ENCODE data around the gene CRADD.
"Not testable (repeated sequence)": the region's sequence is repeated elsewhere in the genome, so short reads cannot be mapped to it uniquely, and the experiment has no call there.

Gene CRADD

DNA sequence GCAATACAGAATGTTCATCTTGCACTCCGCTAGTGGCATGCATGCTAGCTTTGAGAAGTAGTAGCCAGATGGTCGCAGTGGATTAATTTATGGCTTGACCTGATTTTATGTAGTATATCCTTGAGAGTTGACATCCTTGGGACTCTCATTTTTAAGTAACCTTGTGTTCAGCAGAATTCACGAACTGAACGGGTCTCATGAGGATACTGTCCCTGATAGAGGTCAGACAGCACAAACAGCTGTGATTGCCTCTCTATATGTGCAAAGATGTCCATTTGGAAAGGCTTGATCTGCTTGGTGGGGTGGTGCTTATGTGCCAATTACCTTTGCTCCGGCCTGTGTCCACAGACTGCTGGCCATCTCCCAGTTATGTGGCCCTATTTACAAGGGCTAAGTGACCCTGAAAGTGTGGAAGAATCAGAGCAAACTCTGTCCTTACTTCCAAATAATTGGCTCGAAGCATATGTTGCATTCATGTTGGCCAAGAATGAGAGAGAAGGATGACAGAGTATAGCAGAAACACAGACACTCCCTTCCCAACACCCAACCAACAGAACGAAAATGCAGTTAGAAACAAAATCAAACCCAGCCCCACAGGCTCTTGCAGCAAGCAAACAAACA lies 167.1 kb downstream of the CRADD start:
- DNase-seq (ENCODE audit: low read depth): no peak

DNA sequence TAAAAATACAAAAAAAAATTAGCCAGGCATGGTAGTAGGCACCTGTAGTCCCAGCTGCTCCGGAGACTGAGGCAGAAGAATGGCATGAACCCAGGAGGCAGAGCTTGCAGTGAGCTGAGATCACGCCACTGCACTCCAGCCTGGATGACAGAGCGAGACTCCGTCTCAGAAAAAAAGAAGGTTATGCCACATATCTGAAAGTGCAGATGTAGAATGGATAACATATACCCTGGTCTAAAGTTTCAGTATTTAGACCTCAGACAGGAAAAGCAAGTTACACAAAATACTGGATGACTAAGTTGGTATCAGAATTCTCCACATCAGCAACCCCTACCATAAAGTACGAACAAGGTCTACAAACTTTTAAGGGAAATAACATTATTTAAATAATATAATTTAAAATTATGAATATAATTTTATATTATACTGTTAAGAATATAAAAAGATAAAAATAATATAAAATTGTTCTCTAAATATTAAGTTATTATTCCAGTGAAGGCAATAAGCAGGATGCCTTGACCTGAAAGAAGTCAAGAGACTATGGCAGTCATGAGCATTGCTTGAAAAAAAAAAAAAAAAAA lies 169.9 kb downstream of the CRADD start:
- no peak for DNase-seq (ENCODE audit: low read depth)

DNA sequence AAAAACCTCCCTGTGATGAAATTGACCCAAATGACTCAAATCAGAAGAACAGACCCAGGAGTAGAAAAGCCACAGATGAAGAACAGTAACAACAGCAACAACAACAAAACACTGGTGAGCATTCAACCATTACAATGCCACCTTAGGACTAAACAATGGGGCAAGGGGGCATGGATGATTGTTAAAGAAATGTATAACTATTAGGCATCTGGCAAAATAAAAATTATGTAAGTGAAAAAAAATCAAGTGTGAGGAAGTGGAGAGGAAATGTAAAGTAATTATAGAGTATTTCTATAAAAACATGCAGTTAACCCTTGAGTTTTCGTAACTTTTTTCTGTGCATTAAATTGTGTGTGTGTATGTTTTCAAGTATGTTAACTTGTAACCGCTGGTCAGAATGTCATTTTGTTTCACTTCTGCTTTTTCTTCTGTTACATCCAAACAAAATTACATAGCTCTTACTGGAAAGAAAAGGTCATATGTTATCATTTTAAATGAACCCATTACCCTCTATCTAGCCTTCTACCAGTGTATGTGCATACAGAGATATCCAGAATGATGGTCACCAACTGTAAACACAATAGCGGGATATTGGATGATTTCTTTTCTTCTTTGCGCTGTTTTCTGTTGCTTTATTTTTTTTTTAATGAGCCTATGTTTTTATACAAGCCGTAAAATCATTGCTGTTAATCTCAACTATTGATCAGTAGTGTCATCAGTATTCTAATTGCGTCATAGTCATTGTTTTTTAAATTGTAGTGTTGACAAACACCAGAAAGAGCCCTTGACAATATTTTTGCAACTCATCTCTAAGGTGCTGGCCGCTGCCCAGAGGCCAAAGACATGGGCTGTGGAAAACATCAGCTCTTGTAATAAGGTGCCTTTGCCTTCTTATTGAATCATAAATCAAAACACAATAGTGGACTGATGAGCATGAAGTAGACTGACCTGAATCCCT lies 170.6 kb downstream of the CRADD start:
- no peak for DNase-seq (ENCODE audit: low read depth)

DNA sequence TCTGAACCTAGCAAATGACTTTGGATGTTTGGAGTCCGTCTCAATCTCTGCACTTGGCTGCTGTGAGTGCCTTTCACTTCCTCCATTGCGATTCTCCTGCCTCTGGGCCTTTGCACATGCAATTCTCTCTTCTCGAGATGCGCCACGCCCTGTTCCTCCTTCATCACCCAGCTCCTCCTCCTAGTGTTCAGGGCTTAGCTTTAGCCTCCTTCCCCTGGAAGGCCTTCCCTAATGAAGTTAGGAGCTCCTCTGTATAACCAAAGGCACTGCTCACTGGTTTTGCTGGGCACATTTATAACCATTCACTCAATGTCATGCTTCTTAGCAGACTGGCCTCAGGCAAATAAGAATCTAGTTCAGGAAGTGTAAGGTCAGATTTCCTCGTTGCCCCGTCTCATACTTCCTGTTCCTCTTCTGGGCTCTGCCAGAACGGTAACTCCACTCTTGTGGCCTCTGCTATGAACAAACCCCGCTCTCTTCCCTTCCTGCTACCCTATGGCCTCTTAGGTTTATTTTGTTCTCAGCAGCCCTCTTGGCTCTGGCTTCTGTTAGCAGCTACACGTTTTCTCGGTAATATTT lies 171.4 kb downstream of the CRADD start:
- no peak for DNase-seq (ENCODE audit: low read depth)

DNA sequence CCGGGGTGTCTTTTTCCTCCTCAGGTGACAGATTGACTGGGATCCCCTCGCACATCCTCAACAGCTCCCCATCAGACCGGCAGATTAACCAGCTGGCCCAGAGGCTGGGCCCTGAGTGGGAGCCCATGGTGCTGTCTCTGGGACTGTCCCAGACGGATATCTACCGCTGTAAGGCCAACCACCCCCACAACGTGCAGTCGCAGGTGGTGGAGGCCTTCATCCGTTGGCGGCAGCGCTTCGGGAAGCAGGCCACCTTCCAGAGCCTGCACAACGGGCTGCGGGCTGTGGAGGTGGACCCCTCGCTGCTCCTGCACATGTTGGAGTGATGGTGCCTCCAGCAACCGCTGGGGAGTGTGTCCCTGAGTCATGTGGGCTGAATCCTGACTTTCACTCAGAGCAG lies 172.8 kb downstream of the CRADD start:
- no peak for DNase-seq (ENCODE audit: low read depth)

DNA sequence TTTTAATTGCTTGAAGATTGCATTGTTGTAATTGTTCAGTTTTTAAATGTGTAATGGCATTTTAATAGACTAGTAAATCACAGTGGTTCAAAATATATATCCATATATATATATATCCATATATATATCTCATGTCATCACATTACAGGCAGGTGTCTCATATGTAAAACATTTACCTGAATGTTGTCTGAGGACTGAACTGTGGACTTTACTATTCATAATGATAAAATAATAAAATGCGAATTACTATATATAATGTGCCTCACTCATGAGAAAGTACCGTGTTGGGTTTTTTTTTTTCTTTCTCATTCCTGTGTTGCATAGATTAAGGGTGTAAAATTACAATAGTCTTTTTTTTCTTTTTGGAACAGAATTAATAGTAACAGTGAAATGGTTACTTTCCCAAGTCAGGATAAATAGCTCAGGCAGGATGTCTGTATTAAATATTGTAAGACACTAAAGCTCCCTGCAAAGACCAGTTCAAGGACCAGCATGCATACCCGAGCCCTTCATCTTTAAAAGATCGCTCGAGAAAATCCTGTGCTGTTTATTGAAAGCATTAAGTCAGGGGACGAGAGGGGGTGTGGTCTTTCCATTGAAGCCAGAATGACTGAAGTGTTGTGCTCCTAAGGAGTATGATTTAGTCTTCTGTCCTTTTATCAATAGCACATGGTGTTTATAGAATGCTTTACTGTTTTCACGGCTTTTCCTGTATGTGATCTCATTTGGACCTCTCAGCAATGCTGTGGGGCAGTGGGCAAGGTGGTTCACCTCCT lies 173.5 kb downstream of the CRADD start:
- no peak for DNase-seq (ENCODE audit: low read depth)

DNA sequence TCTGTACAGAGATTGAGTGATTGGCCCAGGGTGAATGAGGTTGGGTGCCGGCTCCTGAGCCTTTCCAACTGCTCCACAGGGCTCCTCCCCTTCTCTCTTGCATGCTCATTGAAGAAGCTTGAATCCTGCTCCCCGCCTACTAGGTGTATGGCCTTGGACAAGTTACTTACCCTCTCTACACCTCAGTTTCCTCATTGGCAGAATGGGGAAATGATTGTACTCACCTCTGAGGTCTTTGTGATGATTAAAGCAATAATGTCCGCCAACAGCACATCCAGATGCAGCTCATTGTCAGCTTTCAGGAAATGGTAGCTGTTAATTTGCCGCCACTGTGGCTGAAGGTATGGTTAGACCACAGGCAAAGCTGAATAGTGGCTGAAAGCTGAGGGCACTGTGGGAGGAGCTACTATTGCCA lies 174.1 kb downstream of the CRADD start:
- DNase-seq (ENCODE audit: low read depth): no peak

DNA sequence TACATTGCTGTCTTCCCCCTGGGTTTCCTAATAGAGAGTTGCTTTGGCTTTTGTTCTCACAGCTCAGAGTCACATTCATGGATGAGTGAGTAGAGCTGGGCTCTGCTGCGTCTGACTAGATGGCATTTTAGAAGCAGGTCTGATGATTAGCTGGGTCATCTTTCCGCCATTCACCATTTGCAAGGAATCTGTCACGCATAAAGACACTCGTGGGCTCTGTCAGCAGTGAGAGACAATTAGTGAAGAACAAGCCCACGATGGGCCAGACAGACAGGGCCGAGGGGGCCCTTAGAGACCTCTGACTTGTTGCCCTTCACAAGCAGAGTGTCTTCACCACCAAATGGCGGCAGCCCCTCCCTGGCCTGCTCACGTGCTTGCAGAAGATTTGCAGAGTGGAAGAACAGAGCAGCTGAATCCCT lies 175.0 kb downstream of the CRADD start:
- no peak for DNase-seq (ENCODE audit: low read depth)

DNA sequence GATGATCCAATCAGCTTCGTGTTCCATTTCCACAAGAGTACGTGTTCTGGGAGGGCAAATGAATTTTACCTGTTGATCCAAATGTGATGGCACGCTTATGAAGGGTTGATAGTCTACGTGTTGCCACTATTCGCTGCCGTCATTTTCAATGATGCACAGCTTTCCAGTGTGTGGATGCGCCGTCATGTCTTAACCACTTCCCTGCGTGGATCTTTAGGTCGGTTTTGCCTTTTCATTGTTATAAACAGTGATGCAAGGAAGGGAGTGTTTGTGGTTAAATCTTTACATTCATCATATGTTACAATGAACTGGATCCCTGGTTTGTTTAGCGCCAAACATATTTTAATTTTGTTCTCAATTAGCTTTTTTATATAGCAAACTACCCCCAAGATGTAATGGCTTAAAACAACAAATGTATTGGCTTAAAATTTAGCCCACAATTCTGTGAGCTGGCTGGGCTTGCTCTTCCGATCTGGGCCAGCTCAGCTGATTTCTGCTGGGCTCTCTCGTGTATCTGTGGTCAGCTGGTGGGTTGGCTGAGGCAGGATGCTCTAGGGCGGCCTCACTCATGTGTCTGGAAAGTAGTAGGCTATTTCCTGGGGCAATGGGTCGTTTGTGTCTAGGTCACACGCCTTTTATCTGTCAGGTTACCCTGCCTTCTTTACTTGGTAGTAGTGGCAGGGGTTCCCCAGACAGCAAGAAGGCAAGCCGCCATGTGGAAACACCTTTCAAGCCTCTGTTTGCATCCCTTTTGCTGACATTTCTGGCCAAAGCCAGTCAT lies 176.7 kb downstream of the CRADD start:
- DNase-seq (ENCODE audit: low read depth): no peak

DNA sequence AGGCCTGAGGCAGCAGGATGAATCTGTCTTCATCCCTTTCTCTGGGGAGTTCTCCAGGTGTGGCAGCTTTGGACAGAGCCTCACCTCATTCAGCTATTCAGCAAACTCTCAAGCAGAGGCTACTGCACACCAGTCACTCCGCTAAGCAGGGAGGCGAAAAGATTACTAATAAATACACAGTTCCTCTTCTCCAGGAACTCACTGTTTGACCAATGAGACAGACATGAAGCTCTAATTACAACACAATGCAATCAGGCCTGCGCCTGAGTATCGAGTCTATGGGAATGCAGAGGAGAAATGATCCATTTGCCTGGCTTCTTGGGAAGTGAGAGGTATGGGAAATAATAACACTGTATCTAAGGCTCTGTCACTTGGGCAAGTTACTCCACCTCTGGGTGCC lies 178.1 kb downstream of the CRADD start:
- no peak for DNase-seq (ENCODE audit: low read depth)

DNA sequence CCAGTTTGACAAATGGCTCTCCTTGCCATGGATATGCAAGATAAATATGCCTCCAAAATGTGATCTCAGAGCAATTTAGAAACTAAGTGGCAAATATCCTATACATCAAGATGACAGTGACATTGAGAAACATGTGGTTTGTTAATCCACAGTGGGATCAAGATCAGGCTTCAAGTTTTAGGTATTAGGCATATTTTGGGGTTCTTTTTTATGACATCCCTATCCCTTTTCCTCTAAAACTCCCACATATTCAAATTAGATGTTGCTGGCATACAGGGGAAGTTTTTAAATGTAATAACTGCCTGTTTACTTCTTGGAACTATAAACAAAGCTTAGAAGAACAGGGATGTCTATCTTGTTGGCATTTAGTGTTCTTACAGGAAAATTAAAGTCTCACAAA lies 179.4 kb downstream of the CRADD start:
- DNase-seq (ENCODE audit: low read depth): no peak

DNA sequence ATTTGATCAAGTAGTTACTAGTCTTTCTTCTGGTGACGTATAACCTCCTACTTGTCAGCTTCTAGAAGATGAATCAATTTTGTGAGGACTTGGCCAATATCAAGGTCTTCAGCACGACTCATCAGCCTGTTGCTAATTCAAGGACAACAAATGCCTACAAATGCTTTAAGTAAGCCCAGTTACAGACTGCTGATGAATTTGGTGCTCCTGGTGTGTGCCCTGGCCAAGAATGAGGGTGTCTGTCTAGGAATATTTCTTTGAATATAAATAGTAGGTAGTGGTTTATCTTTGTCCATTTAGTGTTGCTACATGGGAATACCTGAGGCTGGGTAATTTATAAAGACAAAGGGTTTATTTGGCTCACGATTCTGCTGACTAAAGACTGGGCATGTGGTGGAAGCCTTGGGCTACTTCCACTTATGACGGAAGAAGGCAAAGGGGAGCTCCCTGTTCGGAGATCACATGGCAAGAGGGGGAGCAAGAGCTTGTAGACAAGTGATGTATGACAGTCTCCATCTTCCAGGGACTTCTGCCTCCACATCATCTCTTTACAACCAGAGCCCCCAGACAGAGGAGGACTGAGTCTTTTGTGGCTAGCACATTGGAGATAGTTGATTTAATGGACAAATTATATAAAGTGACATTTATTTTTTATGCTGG lies 180.2 kb downstream of the CRADD start:
- DNase-seq (ENCODE audit: low read depth): peak; percentile 30

DNA sequence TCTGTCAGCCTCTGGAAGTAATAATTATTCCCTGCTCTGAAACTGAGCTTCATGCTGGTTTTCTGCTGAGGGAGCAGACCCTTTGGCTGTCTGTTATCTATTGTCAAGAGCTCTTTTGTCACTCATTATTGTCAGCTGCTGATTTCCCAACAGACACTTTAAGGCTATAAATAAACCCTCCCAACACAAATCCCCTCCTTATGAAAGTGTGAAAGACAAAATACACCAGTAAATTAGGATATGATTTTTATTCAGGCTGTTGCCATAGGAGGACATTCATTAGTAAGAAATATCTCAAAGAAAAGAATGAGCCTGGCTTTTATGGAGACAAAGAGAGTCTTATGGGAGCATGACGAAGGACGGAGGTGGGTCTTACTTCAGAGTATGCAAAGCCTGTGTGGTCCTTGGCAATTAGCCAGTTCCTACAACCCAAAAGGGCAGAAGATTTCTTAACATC lies 180.8 kb downstream of the CRADD start:
- no peak for DNase-seq (ENCODE audit: low read depth)

DNA sequence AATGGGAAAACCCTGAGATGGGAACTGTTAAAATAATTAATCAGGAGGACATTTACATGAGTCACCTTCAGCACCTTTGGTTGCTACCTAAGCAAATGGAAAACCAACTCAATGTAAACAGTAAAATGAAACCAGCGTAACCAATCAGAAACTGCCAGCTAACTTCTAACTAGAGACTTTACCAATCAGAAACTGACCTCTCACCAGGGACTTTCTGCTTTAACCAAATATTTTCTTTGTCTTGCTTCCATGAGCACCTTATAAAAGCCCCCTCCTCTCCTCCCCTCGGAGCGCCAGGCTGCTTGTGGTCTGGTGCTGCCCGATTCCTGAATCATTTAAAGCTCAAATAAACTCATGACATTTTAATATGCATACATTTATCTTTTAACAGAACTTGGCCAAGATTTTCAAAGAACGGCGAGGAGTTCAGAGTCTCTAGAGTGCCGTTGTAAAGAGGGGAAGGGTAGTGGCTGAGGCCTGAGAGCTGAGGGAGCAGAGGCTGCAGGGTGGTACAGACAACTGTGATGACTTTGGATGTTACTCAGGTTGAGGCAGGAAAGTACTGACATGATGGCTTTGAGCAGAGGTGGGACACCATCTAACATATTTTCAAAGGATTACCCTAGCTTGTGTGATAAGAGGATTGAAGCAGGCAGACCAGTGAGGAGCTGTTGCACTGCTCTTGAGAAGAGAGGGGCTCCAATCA lies 183.6 kb downstream of the CRADD start:
- no peak for DNase-seq (ENCODE audit: low read depth)

DNA sequence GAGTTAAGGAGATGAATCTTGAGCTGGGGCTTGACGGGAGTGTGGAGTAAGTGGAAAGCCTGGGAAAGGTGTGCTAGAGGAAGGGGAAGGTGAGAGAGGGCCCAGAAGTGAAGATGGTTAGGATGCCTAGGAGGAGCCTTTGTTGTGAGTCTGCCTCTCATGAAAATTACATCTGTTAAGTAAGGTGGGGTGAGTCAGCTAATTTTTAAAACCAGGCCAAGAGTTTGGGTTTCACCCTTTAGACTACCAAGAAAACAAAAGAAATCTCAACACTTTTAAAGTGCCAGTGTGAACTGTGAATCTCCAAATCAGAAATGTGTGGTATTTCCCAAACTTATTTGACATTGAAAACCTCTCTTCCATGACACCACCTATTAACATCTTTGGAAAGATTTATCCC lies 185.2 kb downstream of the CRADD start:
- no peak for DNase-seq (ENCODE audit: low read depth)

DNA sequence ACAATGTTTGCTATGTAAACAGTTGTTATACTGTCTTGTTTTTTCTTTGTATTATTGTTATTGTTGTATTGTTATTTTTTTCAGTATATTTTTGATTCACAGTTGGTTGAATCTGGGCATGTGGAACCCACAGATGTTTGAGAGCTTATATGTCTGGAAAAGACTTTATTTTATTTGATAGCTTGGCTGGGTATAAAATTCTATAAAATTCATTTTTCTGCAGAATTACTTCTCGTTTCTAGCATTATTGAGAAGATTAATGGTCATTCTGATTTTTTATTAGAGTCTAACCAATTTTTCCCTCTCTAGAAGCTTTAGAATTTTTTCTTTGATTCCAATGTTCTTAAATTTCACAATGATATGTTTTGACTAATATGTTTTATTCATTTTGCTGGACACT lies 188.6 kb downstream of the CRADD start:
- no peak for DNase-seq (ENCODE audit: low read depth)

DNA sequence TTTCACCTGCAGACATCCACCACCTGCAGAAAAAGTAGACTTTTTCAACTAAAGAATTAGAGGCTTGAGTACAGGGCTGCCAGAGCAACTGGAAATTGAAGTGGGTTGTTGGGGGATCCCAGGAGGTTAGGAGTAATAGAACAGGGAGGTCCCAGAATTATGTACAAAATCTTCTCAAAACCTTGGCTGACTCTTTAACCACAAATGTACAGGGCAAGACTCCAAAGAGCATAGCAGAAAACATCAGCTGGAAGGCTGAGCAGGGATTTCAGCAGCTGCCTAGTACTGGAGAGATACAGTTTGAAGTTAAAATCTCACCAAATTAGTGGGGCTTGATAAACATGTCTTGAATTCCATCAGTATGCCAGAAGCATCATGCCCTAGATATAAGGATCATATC lies 191.6 kb downstream of the CRADD start:
- DNase-seq (ENCODE audit: low read depth): peak; percentile 53

DNA sequence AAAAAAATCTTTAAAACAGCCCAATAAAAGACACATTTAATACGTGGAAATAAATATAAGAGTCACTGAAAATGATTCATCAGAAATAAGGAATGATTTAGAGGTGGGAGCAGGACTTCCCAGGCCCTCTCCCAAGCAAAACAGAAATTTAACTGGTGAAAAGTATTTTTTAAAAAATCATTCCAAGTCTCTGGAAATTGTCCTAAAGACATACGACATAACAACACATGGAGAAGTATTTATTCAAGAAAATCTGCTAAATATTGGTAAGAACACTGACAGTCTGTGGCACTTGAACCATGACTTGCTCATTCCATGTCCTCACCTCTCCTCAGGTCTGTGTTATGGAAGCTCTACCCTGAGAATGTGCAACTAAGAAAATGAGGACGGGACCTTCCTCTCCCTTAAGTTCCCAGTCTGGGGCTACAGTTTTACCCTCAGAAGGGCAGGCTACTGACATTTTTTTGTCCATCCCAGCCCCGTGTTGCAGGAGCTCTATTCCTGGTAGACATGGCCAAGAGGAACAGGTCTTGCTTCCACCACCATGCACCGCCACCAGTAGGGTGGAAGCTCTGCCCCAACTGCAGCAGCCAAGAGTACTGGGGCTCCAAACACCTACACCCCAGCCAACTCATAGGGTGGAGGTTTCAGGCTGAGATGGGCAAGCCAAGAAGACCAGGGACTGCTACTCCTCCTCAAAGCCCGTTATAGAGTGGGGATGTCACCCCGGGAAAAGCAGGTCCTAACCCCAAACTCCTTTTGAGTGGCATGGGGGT lies 193.0 kb downstream of the CRADD start:
- no peak for DNase-seq (ENCODE audit: low read depth)

DNA sequence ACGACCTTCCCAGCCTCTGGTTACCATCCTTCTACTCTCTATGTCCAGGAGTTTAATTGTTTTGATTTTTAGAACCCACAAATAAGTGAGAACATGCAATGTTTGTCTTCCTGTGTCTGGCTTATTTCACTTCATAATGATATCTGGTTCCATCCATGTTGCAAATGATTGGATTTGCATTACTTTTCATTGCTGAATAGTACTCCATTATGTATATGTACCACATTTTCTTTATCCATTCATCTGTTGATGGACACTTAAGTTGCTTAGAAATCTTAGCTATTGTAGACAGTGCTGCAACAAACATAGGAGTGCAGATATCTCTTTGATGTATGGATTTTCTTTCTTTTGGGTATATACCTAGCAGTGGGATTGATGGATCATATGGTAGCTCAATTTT lies 194.4 kb downstream of the CRADD start:
- not testable (repeated sequence) for DNase-seq (ENCODE audit: low read depth)
